WTC11 (cell line): ENCODE results near the gene BCS1L. TPM values are rescaled to one million over a fixed set of nuclear protein-coding genes. Genes with fewer than 3 reads are reported as not detected.

Experiments used
- ATAC-seq: fragments of 200-7000 bp; cut with Tn5 transposase; 2 replicates; pipeline ENCODE4 v1.10.0; 2021; ENCODE audit warnings: mild to moderate bottlenecking, moderate library complexity
- CTCF ChIA-PET: fragments of 300-600 bp; sonication (Branson Sonifier 250); formaldehyde crosslinking; loops from one replicate; lab custom pipeline; 2021; ENCODE audit warnings: antibody characterized with exemption; lab: Charles Lee
- POLR2A ChIA-PET: fragments of 350-600 bp; sonication (Branson Sonifier 250); formaldehyde crosslinking; loops from one replicate; lab custom pipeline; 2021; ENCODE audit warnings: antibody characterized with exemption; lab: Charles Lee
- DNase-seq: peaks from one replicate; pipeline ENCODE4 v3.0.0; 2021; ENCODE audit warnings: low spot score
- H3K27ac Mint-ChIP-seq: 2 replicates; pipeline ENCODE4 v1.8.0; 2021; ENCODE audit warnings: mixed read lengths
- H3K27me3 Mint-ChIP-seq: 2 replicates; pipeline ENCODE4 v1.8.0; 2021; ENCODE audit warnings: low read depth, mild to moderate bottlenecking, moderate library complexity, mixed read lengths
- H3K36me3 Mint-ChIP-seq: 2 replicates; pipeline ENCODE4 v1.8.0; 2021; ENCODE audit warnings: mixed read lengths
- H3K4me1 Mint-ChIP-seq: 2 replicates; pipeline ENCODE4 v1.8.0; 2022; ENCODE audit warnings: mixed read lengths
- H3K4me3 Mint-ChIP-seq: 2 replicates; pipeline ENCODE4 v1.8.0; 2021; ENCODE audit warnings: mild to moderate bottlenecking, moderate library complexity, mixed read lengths
- H3K9me3 Mint-ChIP-seq: 2 replicates; pipeline ENCODE4 v1.8.0; 2021; ENCODE audit warnings: mixed read lengths
- AR ChIP-seq: fragments of 250-450 bp; sonication (Bioruptor Pico); IDR thresholded peaks from 2 replicates; pipeline ENCODE4 v1.9.0; 2021; ENCODE audit warnings: mild to moderate bottlenecking
- CREM ChIP-seq: sonication (generic); formaldehyde crosslinking; IDR thresholded peaks from 2 replicates; pipeline ENCODE4 v1.8.1; 2022; ENCODE audit warnings: mild to moderate bottlenecking, missing genetic modification reagents, moderate library complexity
- ESRRA ChIP-seq: sonication (generic); formaldehyde crosslinking; IDR thresholded peaks from 2 replicates; pipeline ENCODE4 v1.8.1; 2022; ENCODE audit warnings: mild to moderate bottlenecking, missing genetic modification reagents, borderline replicate concordance
- FOXJ3 ChIP-seq: sonication (generic); formaldehyde crosslinking; IDR thresholded peaks from 2 replicates; pipeline ENCODE4 v1.9.0; 2021; ENCODE audit warnings: missing genetic modification reagents, mild to moderate bottlenecking, borderline replicate concordance
- FOXP1 ChIP-seq: sonication (generic); formaldehyde crosslinking; IDR thresholded peaks from 2 replicates; pipeline ENCODE4 v1.8.0; 2022; ENCODE audit warnings: missing genetic modification reagents, mild to moderate bottlenecking, moderate library complexity, borderline replicate concordance
- IRF2 ChIP-seq: sonication (generic); formaldehyde crosslinking; IDR thresholded peaks from 2 replicates; pipeline ENCODE4 v1.8.0; 2022; ENCODE audit warnings: low read depth, missing genetic modification reagents, borderline replicate concordance
- MXD4 ChIP-seq: fragments of 250-450 bp; sonication (Bioruptor Pico); IDR thresholded peaks from 2 replicates; pipeline ENCODE4 v1.8.0; 2021; ENCODE audit warnings: mild to moderate bottlenecking, moderate library complexity, borderline replicate concordance
- MYBL2 ChIP-seq: sonication (generic); formaldehyde crosslinking; IDR thresholded peaks from 2 replicates; pipeline ENCODE4 v1.8.1; 2023; ENCODE audit warnings: mild to moderate bottlenecking, moderate library complexity, missing genetic modification reagents
- PREB ChIP-seq: sonication (generic); formaldehyde crosslinking; IDR thresholded peaks from 2 replicates; pipeline ENCODE4 v1.8.1; 2022; ENCODE audit warnings: mild to moderate bottlenecking, missing genetic modification reagents, moderate library complexity, borderline replicate concordance
- RORB ChIP-seq: fragments of 250-450 bp; sonication (Bioruptor Pico); IDR thresholded peaks from 2 replicates; pipeline ENCODE4 v1.9.0; 2021; ENCODE audit warnings: mild to moderate bottlenecking
- SOX15 ChIP-seq: fragments of 250-450 bp; sonication (Bioruptor Pico); IDR thresholded peaks from 2 replicates; pipeline ENCODE4 v1.9.0; 2021; ENCODE audit warnings: mild to moderate bottlenecking
- ZBTB21 ChIP-seq: sonication (generic); formaldehyde crosslinking; IDR thresholded peaks from 2 replicates; pipeline ENCODE4 v1.8.1; 2023; ENCODE audit warnings: mild to moderate bottlenecking, missing genetic modification reagents, borderline replicate concordance
- ZNF281 ChIP-seq: sonication (generic); formaldehyde crosslinking; IDR thresholded peaks from 2 replicates; pipeline ENCODE4 v1.8.0; 2023; ENCODE audit warnings: mild to moderate bottlenecking, missing genetic modification reagents
- ZSCAN18 ChIP-seq: fragments of 250-450 bp; sonication (Bioruptor Pico); IDR thresholded peaks from 2 replicates; pipeline ENCODE4 v2.1.2; 2022; ENCODE audit warnings: mild to moderate bottlenecking, moderate library complexity
- total RNA-seq: library from RNA; stranded (reverse); gene quantifications from 3 replicates; pipeline ENCODE4 v1.2.3, GENCODE V29; 2021
- TF ChIP-seq, protein P1 (sequence below): sonication (generic); formaldehyde crosslinking; IDR thresholded peaks from 2 replicates; pipeline ENCODE4 v1.8.1; 2023; ENCODE audit warnings: mild to moderate bottlenecking, moderate library complexity, missing genetic modification reagents
- TF ChIP-seq, protein P2 (sequence below): sonication (generic); formaldehyde crosslinking; IDR thresholded peaks from 2 replicates; pipeline ENCODE4 v1.8.0; 2022; ENCODE audit warnings: mild to moderate bottlenecking, missing genetic modification reagents
- TF ChIP-seq, protein P3 (sequence below): sonication (generic); formaldehyde crosslinking; IDR thresholded peaks from 2 replicates; pipeline ENCODE4 v1.8.1; 2022; ENCODE audit warnings: mild to moderate bottlenecking, moderate library complexity, missing genetic modification reagents
- TF ChIP-seq, protein P4 (sequence below): sonication (generic); formaldehyde crosslinking; IDR thresholded peaks from 2 replicates; pipeline ENCODE4 v1.8.1; 2022; ENCODE audit warnings: missing genetic modification reagents, borderline replicate concordance

The BCS1L gene
- total RNA-seq, 1 experiment from 2014 or later: 32.7 TPM

DNA sequence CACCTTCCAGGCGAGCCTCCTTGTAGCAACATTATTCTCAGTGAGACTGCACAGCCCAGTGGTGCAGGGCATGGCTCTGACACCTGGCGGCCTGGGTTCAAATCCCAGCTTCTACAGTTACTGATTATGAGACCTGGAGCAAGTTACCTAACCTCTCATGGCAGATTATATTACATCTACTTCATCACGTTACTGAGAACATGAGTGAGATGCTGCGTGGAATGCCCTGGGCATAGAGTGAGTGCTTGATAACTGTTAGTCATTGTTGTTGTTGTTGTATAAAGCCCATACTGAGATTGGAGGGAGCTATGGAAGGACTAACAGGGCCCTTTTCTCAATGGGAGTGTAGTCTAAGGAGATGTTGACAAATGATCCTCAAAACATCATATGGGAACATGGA is 33.1 kb upstream of the BCS1L start (continued):
- TF ChIP-seq, protein P1, sequence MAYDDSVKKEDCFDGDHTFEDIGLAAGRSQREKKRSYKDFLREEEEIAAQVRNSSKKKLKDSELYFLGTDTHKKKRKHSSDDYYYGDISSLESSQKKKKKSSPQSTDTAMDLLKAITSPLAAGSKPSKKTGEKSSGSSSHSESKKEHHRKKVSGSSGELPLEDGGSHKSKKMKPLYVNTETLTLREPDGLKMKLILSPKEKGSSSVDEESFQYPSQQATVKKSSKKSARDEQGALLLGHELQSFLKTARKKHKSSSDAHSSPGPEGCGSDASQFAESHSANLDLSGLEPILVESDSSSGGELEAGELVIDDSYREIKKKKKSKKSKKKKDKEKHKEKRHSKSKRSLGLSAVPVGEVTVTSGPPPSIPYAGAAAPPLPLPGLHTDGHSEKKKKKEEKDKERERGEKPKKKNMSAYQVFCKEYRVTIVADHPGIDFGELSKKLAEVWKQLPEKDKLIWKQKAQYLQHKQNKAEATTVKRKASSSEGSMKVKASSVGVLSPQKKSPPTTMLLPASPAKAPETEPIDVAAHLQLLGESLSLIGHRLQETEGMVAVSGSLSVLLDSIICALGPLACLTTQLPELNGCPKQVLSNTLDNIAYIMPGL (CRISPR knock-in tag): no peak
- TF ChIP-seq ZNF281 (no peak), FOXJ3 (no peak)
- TF ChIP-seq, protein P2, sequence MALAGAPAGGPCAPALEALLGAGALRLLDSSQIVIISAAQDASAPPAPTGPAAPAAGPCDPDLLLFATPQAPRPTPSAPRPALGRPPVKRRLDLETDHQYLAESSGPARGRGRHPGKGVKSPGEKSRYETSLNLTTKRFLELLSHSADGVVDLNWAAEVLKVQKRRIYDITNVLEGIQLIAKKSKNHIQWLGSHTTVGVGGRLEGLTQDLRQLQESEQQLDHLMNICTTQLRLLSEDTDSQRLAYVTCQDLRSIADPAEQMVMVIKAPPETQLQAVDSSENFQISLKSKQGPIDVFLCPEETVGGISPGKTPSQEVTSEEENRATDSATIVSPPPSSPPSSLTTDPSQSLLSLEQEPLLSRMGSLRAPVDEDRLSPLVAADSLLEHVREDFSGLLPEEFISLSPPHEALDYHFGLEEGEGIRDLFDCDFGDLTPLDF (CRISPR knock-in tag): no peak

- ATAC-seq: no peak
- no peak for DNase-seq
- POLR2A ChIA-PET: no interaction called here
- H3K9me3 Mint-ChIP-seq: no peaks in the 10 kb centered on the region
- CTCF ChIA-PET: no interaction called here
- TF ChIP-seq SOX15 (no peak), RORB (CRISPR knock-in tag) (no peak), PREB (no peak), ZBTB21 (CRISPR knock-in tag) (no peak)
- no peaks in the 10 kb centered on the region for H3K36me3 Mint-ChIP-seq
- no peak overlapping the region for H3K27ac Mint-ChIP-seq
- no peak overlapping the region for H3K4me3 Mint-ChIP-seq
- H3K27me3 Mint-ChIP-seq: no peaks in the 10 kb centered on the region
- peaks cover 3% of the 10 kb centered on the region for H3K4me1 Mint-ChIP-seq
These were observed 31.5 kb upstream of the BCS1L start for GRCh38 chr2:218627939-218628338.

- POLR2A ChIA-PET: interaction anchor here (1.0 kb wide), 1 partner anchor 79 kb away, joined by 3 read pairs; the partner anchor contains the start of gene TTLL4
- no peak overlapping the region for H3K27ac Mint-ChIP-seq
- CTCF ChIA-PET: no interaction called here
- no peak for DNase-seq
- H3K4me1 Mint-ChIP-seq: no peaks in the 10 kb centered on the region
- no peaks in the 10 kb centered on the region for H3K9me3 Mint-ChIP-seq
- ATAC-seq: no peak
- peaks cover 12% of the 10 kb centered on the region; the same call in 1 of the 2 replicates for H3K36me3 Mint-ChIP-seq
- H3K4me3 Mint-ChIP-seq: no peak overlapping the region
- H3K27me3 Mint-ChIP-seq: no peaks in the 10 kb centered on the region
- TF ChIP-seq ESRRA (CRISPR knock-in tag): no peak
- TF ChIP-seq CREM (CRISPR knock-in tag): no peak
- TF ChIP-seq, protein P3, sequence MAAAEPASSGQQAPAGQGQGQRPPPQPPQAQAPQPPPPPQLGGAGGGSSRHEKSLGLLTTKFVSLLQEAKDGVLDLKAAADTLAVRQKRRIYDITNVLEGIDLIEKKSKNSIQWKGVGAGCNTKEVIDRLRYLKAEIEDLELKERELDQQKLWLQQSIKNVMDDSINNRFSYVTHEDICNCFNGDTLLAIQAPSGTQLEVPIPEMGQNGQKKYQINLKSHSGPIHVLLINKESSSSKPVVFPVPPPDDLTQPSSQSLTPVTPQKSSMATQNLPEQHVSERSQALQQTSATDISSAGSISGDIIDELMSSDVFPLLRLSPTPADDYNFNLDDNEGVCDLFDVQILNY (CRISPR knock-in tag): no peak
- TF ChIP-seq ZSCAN18: no peak
- TF ChIP-seq, protein P2 (CRISPR knock-in tag): no peak
- no peak for TF ChIP-seq MYBL2 (CRISPR knock-in tag)
- TF ChIP-seq MXD4 (CRISPR knock-in tag): no peak
- TF ChIP-seq ZBTB21 (CRISPR knock-in tag): no peak
- TF ChIP-seq FOXP1: no peak
- no peak for TF ChIP-seq AR (CRISPR knock-in tag)
- TF ChIP-seq, protein P4, sequence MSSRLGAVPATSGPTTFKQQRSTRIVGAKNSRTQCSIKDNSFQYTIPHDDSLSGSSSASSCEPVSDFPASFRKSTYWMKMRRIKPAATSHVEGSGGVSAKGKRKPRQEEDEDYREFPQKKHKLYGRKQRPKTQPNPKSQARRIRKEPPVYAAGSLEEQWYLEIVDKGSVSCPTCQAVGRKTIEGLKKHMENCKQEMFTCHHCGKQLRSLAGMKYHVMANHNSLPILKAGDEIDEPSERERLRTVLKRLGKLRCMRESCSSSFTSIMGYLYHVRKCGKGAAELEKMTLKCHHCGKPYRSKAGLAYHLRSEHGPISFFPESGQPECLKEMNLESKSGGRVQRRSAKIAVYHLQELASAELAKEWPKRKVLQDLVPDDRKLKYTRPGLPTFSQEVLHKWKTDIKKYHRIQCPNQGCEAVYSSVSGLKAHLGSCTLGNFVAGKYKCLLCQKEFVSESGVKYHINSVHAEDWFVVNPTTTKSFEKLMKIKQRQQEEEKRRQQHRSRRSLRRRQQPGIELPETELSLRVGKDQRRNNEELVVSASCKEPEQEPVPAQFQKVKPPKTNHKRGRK (CRISPR knock-in tag): no peak
- no peak for TF ChIP-seq IRF2 (CRISPR knock-in tag)
These were observed 27.6 kb upstream of the BCS1L start for GRCh38 chr2:218631837-218632236.
